Stimulated activated CD8-positive, alpha-beta memory T cell treated with anti-CD3 and anti-CD28 coated beads, Interleukin-15, amount 100 ng/mL, for 1 hour (primary cell): ENCODE results near the gene DIP2A.
"Not testable (repeated sequence)": the region's sequence is repeated elsewhere in the genome, so short reads cannot be mapped to it uniquely, and the experiment has no call there.

Experiments used
- DNase-seq: peaks from one replicate; pipeline ENCODE4 v3.0.0-alpha.2; 2020; ENCODE audit warnings: low read depth

The DIP2A gene

GRCh38 chr21:46555678-46556077 lies 97.0 kb downstream of the DIP2A start:
- DNase-seq = no peak

GRCh38 chr21:46556802-46557201 lies 98.1 kb downstream of the DIP2A start:
- DNase-seq = no peak

- no peak for DNase-seq
Observed at GRCh38 chr21:46557469-46557868, 98.8 kb downstream of the DIP2A start.

GRCh38 chr21:46557919-46558392 lies 99.3 kb downstream of the DIP2A start:
- no peak for DNase-seq

- DNase-seq = no peak
Observed at GRCh38 chr21:46559291-46559983, 100.7 kb downstream of the DIP2A start.

- no peak for DNase-seq
Observed at GRCh38 chr21:46560568-46561444, 102.1 kb downstream of the DIP2A start.

- no peak for DNase-seq
Observed at GRCh38 chr21:46561445-46562090, 102.9 kb downstream of the DIP2A start.

- no peak for DNase-seq
Observed at GRCh38 chr21:46562472-46562871, 103.8 kb downstream of the DIP2A start.

- no peak for DNase-seq
Observed at GRCh38 chr21:46562964-46563607, 104.4 kb downstream of the DIP2A start.

- DNase-seq = no peak
Observed at GRCh38 chr21:46564391-46564790, 105.7 kb downstream of the DIP2A start.

- no peak for DNase-seq
Observed at GRCh38 chr21:46567348-46567747, 108.7 kb downstream of the DIP2A start.

- no peak for DNase-seq
Observed at GRCh38 chr21:46568562-46568961, 109.9 kb downstream of the DIP2A start.

GRCh38 chr21:46569081-46569480 lies 110.4 kb downstream of the DIP2A start:
- no peak for DNase-seq

GRCh38 chr21:46570119-46570518 lies 111.4 kb downstream of the DIP2A start:
- DNase-seq = no peak

- no peak for DNase-seq
Observed at GRCh38 chr21:46570631-46571030, 111.9 kb downstream of the DIP2A start.

- no peak for DNase-seq
Observed at GRCh38 chr21:46572850-46573249, 114.2 kb downstream of the DIP2A start.

- not testable (repeated sequence) for DNase-seq
Observed at GRCh38 chr21:46577786-46578185, 119.1 kb downstream of the DIP2A start.

GRCh38 chr21:46579394-46579793 lies 120.7 kb downstream of the DIP2A start:
- not testable (repeated sequence) for DNase-seq

GRCh38 chr21:46581780-46582307 lies 123.2 kb downstream of the DIP2A start:
- no peak for DNase-seq

GRCh38 chr21:46585191-46585953 lies 126.7 kb downstream of the DIP2A start:
- DNase-seq = no peak

- no peak for DNase-seq
Observed at GRCh38 chr21:46594276-46594675, 135.6 kb downstream of the DIP2A start.
